H9 (cell line): Measurements from ENCODE around the gene GARIN5A. TPM values are rescaled to one million over a fixed set of nuclear protein-coding genes. Genes with fewer than 3 reads are reported as not detected.
A peak's percentile ranks its signal among the peaks of the same experiment; 100 is the strongest.

Experiments used
- DNase-seq: peaks from one replicate; pipeline ENCODE4 v3.0.0-alpha.2; 2017
- H2AFZ ChIP-seq: one replicate; pipeline ENCODE4 v1.6.1; 2013; ENCODE audit warnings: mild to moderate bottlenecking, low read length, control low read depth, moderate library complexity
- H2AK5ac ChIP-seq: 2 replicates; pipeline ENCODE4 v1.6.1; 2013; ENCODE audit warnings: low read length, control low read depth, mixed read lengths; ENCODE audit not compliant: insufficient read length
- H2BK120ac ChIP-seq: one replicate; pipeline ENCODE4 v1.6.1; 2013; ENCODE audit warnings: low read depth, mild to moderate bottlenecking, low read length, control low read depth, inconsistent platforms; ENCODE audit not compliant: poor library complexity, severe bottlenecking
- H2BK12ac ChIP-seq: 2 replicates; pipeline ENCODE4 v1.6.1; 2013; ENCODE audit warnings: low read length, control low read depth, mixed read lengths, low read depth; ENCODE audit not compliant: insufficient read length
- H2BK15ac ChIP-seq: 2 replicates; pipeline ENCODE4 v1.6.1; 2013; ENCODE audit warnings: low read depth, low read length, control low read depth
- H2BK20ac ChIP-seq: one replicate; pipeline ENCODE4 v1.6.1; 2013; ENCODE audit warnings: low read depth, mild to moderate bottlenecking, low read length, control low read depth, inconsistent platforms; ENCODE audit not compliant: poor library complexity, severe bottlenecking
- H2BK5ac ChIP-seq: 2 replicates; pipeline ENCODE4 v1.6.1; 2013; ENCODE audit warnings: low read length, control low read depth, mixed read lengths; ENCODE audit not compliant: insufficient read length
- H3K14ac ChIP-seq: 2 replicates; pipeline ENCODE4 v1.6.1; 2013; ENCODE audit warnings: low read length, control low read depth; ENCODE audit not compliant: insufficient read depth
- H3K18ac ChIP-seq: 2 replicates; pipeline ENCODE4 v1.6.1; 2013; ENCODE audit warnings: low read depth, mild to moderate bottlenecking, mixed read lengths, low read length, control low read depth; ENCODE audit not compliant: insufficient read length
- H3K23ac ChIP-seq: 2 replicates; pipeline ENCODE4 v1.6.1; 2013; ENCODE audit warnings: low read length, control low read depth, mixed read lengths, low read depth; ENCODE audit not compliant: insufficient read length
- H3K23me2 ChIP-seq: 2 replicates; pipeline ENCODE4 v1.6.1; 2013; ENCODE audit warnings: low read depth, mild to moderate bottlenecking, mixed read lengths, low read length, control low read depth; ENCODE audit not compliant: insufficient read length, poor library complexity, severe bottlenecking
- H3K27ac ChIP-seq: 2 replicates; pipeline ENCODE4 v1.5.1; 2013; ENCODE audit warnings: low read length, control low read depth, mixed read lengths, low read depth; ENCODE audit not compliant: insufficient read length
- H3K27me3 ChIP-seq: 2 replicates; pipeline ENCODE4 v1.6.1; 2013; ENCODE audit warnings: low read length, control low read depth, inconsistent platforms; ENCODE audit not compliant: insufficient read depth
- H3K4ac ChIP-seq: 2 replicates; pipeline ENCODE4 v1.6.1; 2013; ENCODE audit warnings: low read depth, mild to moderate bottlenecking, control low read depth, inconsistent platforms, low read length, moderate library complexity
- H3K4me1 ChIP-seq: 2 replicates; pipeline ENCODE4 v1.6.1; 2013; ENCODE audit warnings: low read length, control low read depth, inconsistent platforms; ENCODE audit not compliant: insufficient read depth
- H3K4me2 ChIP-seq: 2 replicates; pipeline ENCODE4 v1.6.1; 2013; ENCODE audit warnings: low read length, control low read depth, mixed read lengths; ENCODE audit not compliant: insufficient read length, insufficient read depth
- H3K56ac ChIP-seq: 2 replicates; pipeline ENCODE4 v1.6.1; 2013; ENCODE audit warnings: low read depth, mild to moderate bottlenecking, mixed read lengths, low read length, control low read depth; ENCODE audit not compliant: insufficient read length
- H3K79me1 ChIP-seq: 2 replicates; pipeline ENCODE4 v1.6.1; 2013; ENCODE audit warnings: low read depth, mild to moderate bottlenecking, moderate library complexity, low read length, control low read depth, inconsistent platforms; ENCODE audit not compliant: insufficient read depth, poor library complexity, severe bottlenecking
- H3K79me2 ChIP-seq: 2 replicates; pipeline ENCODE4 v1.6.1; 2013; ENCODE audit warnings: low read length, control low read depth, inconsistent platforms; ENCODE audit not compliant: insufficient read depth
- H3K9ac ChIP-seq: 2 replicates; pipeline ENCODE4 v1.6.1; 2013; ENCODE audit warnings: low read length, control low read depth, mixed read lengths; ENCODE audit not compliant: insufficient read length; ENCODE audit errors: extremely low read depth
- H3K9me3 ChIP-seq: one replicate; pipeline ENCODE4 v1.6.1; 2013; ENCODE audit warnings: low read depth, low read length, inconsistent platforms; ENCODE audit not compliant: control insufficient read depth
- H3T11ph ChIP-seq: one replicate; pipeline ENCODE4 v1.6.1; 2013; ENCODE audit warnings: mild to moderate bottlenecking, low read length, control low read depth, inconsistent platforms
- H4K20me1 ChIP-seq: one replicate; pipeline ENCODE4 v1.6.1; 2013; ENCODE audit not compliant: control insufficient read depth, insufficient read length, insufficient read depth
- H4K5ac ChIP-seq: 2 replicates; pipeline ENCODE4 v1.6.1; 2013; ENCODE audit warnings: low read depth, mild to moderate bottlenecking, mixed read lengths, low read length, control low read depth; ENCODE audit not compliant: insufficient read length
- H4K8ac ChIP-seq: replicated peaks from 2 replicates; pipeline ENCODE4 v1.6.1; 2013; ENCODE audit warnings: low read length, control low read depth, mixed read lengths, low read depth; ENCODE audit not compliant: insufficient read length
- H4K91ac ChIP-seq: 2 replicates; pipeline ENCODE4 v1.6.1; 2013; ENCODE audit warnings: low read depth, mild to moderate bottlenecking, moderate library complexity, mixed read lengths, low read length, control low read depth; ENCODE audit not compliant: insufficient read length
- H3K27ac Mint-ChIP-seq, 3 experiments: 2 replicates in 2 of 3; 3 replicates in 1 of 3; pipeline ENCODE4 v1.8.0; 2020 to 2021; ENCODE audit warnings: mixed read lengths in 3 of 3, mild to moderate bottlenecking in 1 of 3, moderate library complexity in 1 of 3
- H3K27me3 Mint-ChIP-seq: 2 replicates; pipeline ENCODE4 v1.8.0; 2021; ENCODE audit warnings: low read depth, mild to moderate bottlenecking, moderate library complexity, mixed read lengths
- H3K36me3 Mint-ChIP-seq, 3 experiments: 2 replicates in 2 of 3; 3 replicates in 1 of 3; pipeline ENCODE4 v1.8.0; 2020 to 2021; ENCODE audit warnings: low read depth in 3 of 3, mixed read lengths in 3 of 3; ENCODE audit not compliant: insufficient read depth in 1 of 3
- H3K4me1 Mint-ChIP-seq, 2 experiments: 2 replicates each; pipeline ENCODE4 v1.8.0; 2020; ENCODE audit warnings: mixed read lengths in 2 of 2
- H3K4me3 Mint-ChIP-seq, 2 experiments: 2 replicates in 1 of 2; 3 replicates in 1 of 2; pipeline ENCODE4 v1.8.0; 2020 to 2021; ENCODE audit warnings: mild to moderate bottlenecking in 2 of 2, mixed read lengths in 2 of 2, moderate library complexity in 1 of 2
- H3K9me3 Mint-ChIP-seq, 2 experiments: 2 replicates in 1 of 2; 3 replicates in 1 of 2; pipeline ENCODE4 v1.8.0; 2020; ENCODE audit warnings: mild to moderate bottlenecking in 2 of 2, mixed read lengths in 2 of 2, moderate library complexity in 1 of 2
- WGBS: extraction: QIAGEN DNeasy Blood & Tissue Kit; methylation state at CpG from one replicate; pipeline ENCODE4 v1.1.7; 2013; ENCODE audit warnings: missing lambda C conversion rate, low lambda C conversion rate, mixed read lengths; ENCODE audit not compliant: insufficient read length; ENCODE audit errors: extremely low coverage; 5-methylcytosine and 5-hydroxymethylcytosine counted together
- total RNA-seq: library from RNA; stranded (reverse); gene quantifications from 2 replicates; pipeline ENCODE4 v1.2.1, GENCODE V29; 2021
- TF ChIP-seq, protein P1 (sequence below): fragments of 200-600 bp; sonication (generic); conservative IDR thresholded peaks from 3 replicates; pipeline ENCODE4 v1.8.0; 2021; ENCODE audit warnings: antibody characterized with exemption, mild to moderate bottlenecking

Gene GARIN5A
- total RNA-seq, 1 experiment from 2014 or later = 9.5 TPM

DNA sequence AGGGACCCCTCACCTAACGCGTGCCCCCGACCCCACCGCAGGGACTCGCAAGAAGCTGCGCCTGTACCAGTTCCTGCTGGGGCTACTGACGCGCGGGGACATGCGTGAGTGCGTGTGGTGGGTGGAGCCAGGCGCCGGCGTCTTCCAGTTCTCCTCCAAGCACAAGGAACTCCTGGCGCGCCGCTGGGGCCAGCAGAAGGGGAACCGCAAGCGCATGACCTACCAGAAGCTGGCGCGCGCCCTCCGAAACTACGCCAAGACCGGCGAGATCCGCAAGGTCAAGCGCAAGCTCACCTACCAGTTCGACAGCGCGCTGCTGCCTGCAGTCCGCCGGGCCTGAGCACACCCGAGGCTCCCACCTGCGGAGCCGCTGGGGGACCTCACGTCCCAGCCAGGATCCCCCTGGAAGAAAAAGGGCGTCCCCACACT lies 48.6 kb downstream of the GARIN5A start:
- no peak overlapping the region for H3K4ac ChIP-seq
- H2BK120ac ChIP-seq = no peak overlapping the region
- no peak overlapping the region for H3K23ac ChIP-seq
- no peak overlapping the region for H3K27ac ChIP-seq
- H2BK5ac ChIP-seq = no peak overlapping the region
- no peak overlapping the region for H3K18ac ChIP-seq
- no peak overlapping the region for H3T11ph ChIP-seq
- no peak overlapping the region for H4K5ac ChIP-seq
- peaks cover 3% of the 10 kb centered on the region; the same call in 1 of the 2 replicates for H3K4me1 ChIP-seq
- DNase-seq = peak; percentile 85
- H3K4me3 Mint-ChIP-seq = no peak overlapping the region
- H4K20me1 ChIP-seq = no peaks in the 10 kb centered on the region
- peaks cover 0 to 10% (median 3%) of the 10 kb centered on the region in 3 experiments; a peak in 5 of 7 replicates for H3K36me3 Mint-ChIP-seq
- H3K79me1 ChIP-seq = no peaks in the 10 kb centered on the region
- H4K8ac ChIP-seq = no peak overlapping the region
- H2BK15ac ChIP-seq = no peak overlapping the region
- no peak overlapping the region for H2AK5ac ChIP-seq
- no peak overlapping the region for H3K27ac Mint-ChIP-seq
- TF ChIP-seq, protein P1, sequence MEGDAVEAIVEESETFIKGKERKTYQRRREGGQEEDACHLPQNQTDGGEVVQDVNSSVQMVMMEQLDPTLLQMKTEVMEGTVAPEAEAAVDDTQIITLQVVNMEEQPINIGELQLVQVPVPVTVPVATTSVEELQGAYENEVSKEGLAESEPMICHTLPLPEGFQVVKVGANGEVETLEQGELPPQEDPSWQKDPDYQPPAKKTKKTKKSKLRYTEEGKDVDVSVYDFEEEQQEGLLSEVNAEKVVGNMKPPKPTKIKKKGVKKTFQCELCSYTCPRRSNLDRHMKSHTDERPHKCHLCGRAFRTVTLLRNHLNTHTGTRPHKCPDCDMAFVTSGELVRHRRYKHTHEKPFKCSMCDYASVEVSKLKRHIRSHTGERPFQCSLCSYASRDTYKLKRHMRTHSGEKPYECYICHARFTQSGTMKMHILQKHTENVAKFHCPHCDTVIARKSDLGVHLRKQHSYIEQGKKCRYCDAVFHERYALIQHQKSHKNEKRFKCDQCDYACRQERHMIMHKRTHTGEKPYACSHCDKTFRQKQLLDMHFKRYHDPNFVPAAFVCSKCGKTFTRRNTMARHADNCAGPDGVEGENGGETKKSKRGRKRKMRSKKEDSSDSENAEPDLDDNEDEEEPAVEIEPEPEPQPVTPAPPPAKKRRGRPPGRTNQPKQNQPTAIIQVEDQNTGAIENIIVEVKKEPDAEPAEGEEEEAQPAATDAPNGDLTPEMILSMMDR = no peak
- peaks cover 17 to 21% of the 10 kb centered on the region in 2 experiments for H3K4me1 Mint-ChIP-seq
- H3K9me3 Mint-ChIP-seq = no peaks in the 10 kb centered on the region
- H2BK20ac ChIP-seq = no peak overlapping the region
- H3K27me3 ChIP-seq = no peaks in the 10 kb centered on the region
- no CpG with 5 or more reads among the region's 38 CpGs for WGBS
- H3K79me2 ChIP-seq = no peaks in the 10 kb centered on the region
- no peaks in the 10 kb centered on the region for H3K9me3 ChIP-seq
- H4K91ac ChIP-seq = no peak overlapping the region
- peaks cover 12% of the 10 kb centered on the region for H3K23me2 ChIP-seq
- H2AFZ ChIP-seq = no peak overlapping the region
- peaks cover 3% of the 10 kb centered on the region; the same call in 1 of the 2 replicates for H3K27me3 Mint-ChIP-seq
- no peak overlapping the region for H3K14ac ChIP-seq
- no peak overlapping the region for H2BK12ac ChIP-seq
- no peak overlapping the region for H3K4me2 ChIP-seq
- H3K9ac ChIP-seq = no peak overlapping the region
- no peak overlapping the region for H3K56ac ChIP-seq
